ENCODE data around the gene MYO6.

MYO6 gene

GRCh38 chr6:75830959-75831885 lies 82.2 kb downstream of the MYO6 start:
- no peak for DNase-seq

- no peak for DNase-seq
Measured at GRCh38 chr6:75834447-75834846, 85.4 kb downstream of the MYO6 start.

- no peak for DNase-seq
Measured at GRCh38 chr6:75842191-75842590, 93.2 kb downstream of the MYO6 start.

- DNase-seq = no peak
Measured at GRCh38 chr6:75842732-75843131, 93.7 kb downstream of the MYO6 start.

- DNase-seq = no peak
Measured at GRCh38 chr6:75843396-75843795, 94.4 kb downstream of the MYO6 start.

GRCh38 chr6:75848274-75848673 lies 99.2 kb downstream of the MYO6 start:
- DNase-seq = no peak

- no peak for DNase-seq
Measured at GRCh38 chr6:75849329-75850025, 100.4 kb downstream of the MYO6 start.

GRCh38 chr6:75850026-75850833 lies 101.2 kb downstream of the MYO6 start:
- DNase-seq = no peak

- no peak for DNase-seq
Measured at GRCh38 chr6:75852721-75853120, 103.7 kb downstream of the MYO6 start.

- DNase-seq = no peak
Measured at GRCh38 chr6:75853806-75854205, 104.8 kb downstream of the MYO6 start.

GRCh38 chr6:75855052-75855451 lies 106.0 kb downstream of the MYO6 start:
- DNase-seq = peak; percentile 4

- no peak for DNase-seq
Measured at GRCh38 chr6:75856902-75857301, 107.9 kb downstream of the MYO6 start.

GRCh38 chr6:75863001-75863400 lies 114.0 kb downstream of the MYO6 start:
- DNase-seq = no peak

- no peak for DNase-seq
Measured at GRCh38 chr6:75863784-75864183, 114.7 kb downstream of the MYO6 start.

GRCh38 chr6:75864446-75864845 lies 115.4 kb downstream of the MYO6 start:
- no peak for DNase-seq

GRCh38 chr6:75870389-75870788 lies 121.3 kb downstream of the MYO6 start:
- DNase-seq = no peak

GRCh38 chr6:75874224-75874623 lies 125.2 kb downstream of the MYO6 start:
- DNase-seq = no peak

GRCh38 chr6:75876152-75876551 lies 127.1 kb downstream of the MYO6 start:
- DNase-seq = no peak

GRCh38 chr6:75880305-75880704 lies 131.3 kb downstream of the MYO6 start:
- DNase-seq = no peak

- no peak for DNase-seq
Measured at GRCh38 chr6:75882734-75883133, 133.7 kb downstream of the MYO6 start.

GRCh38 chr6:75884822-75885221 lies 135.8 kb downstream of the MYO6 start:
- no peak for DNase-seq

- no peak for DNase-seq
Measured at GRCh38 chr6:75892384-75892783, 143.3 kb downstream of the MYO6 start.

- DNase-seq = peak; percentile 14
Measured at GRCh38 chr6:75893058-75893775, 144.2 kb downstream of the MYO6 start.

All from NCI-H1092 (cell line).